ENCODE measurements around the gene HOXC4. TPM values are rescaled to one million over a fixed set of nuclear protein-coding genes. Genes with fewer than 3 reads are reported as not detected.
A peak's percentile ranks its signal among the peaks of the same experiment; 100 is the strongest.

HOXC4 gene
- total RNA-seq, 1 experiment from 2014 or later = 4.1 TPM

- peaks cover 35% of the 10 kb centered on the region for H3K4me1 ChIP-seq
- POLR2A ChIA-PET = interaction anchor here (0.5 to 2.2 kb wide), 6 partner anchors 8 to 184 kb away, joined by 3 to 25 read pairs (median 3); partner anchors contain the start of genes HOXC10, HOXC4, HOXC8 and SMUG1
- peak; percentile 57 for DNase-seq
Observed at GRCh38 chr12:54016478-54016964, 37.1 kb upstream of the HOXC4 start.

GRCh38 chr12:54017027-54017788 lies 36.4 kb upstream of the HOXC4 start:
- Mint-ChIP-seq H3K4me3 (ENCODE audit: unreplicated experiment) (peak overlapping the region; percentile 98), H3K27me3 (ENCODE audit: insufficient read depth, unreplicated experiment) (no peaks in the 10 kb centered on the region), H3K9me3 (ENCODE audit: unreplicated experiment) (no peaks in the 10 kb centered on the region), H3K4me1 (ENCODE audit: low read depth, unreplicated experiment) (peaks cover 30% of the 10 kb centered on the region), H3K36me3 (ENCODE audit: insufficient read depth, unreplicated experiment) (peaks cover 6% of the 10 kb centered on the region), H3K27ac (ENCODE audit: unreplicated experiment) (peak overlapping the region; percentile 83)
- POLR2A ChIA-PET = interaction anchor here (0.6 to 2.2 kb wide), 8 partner anchors 9 to 263 kb away, joined by 3 to 25 read pairs (median 4); partner anchors contain the start of genes CBX5, HNRNPA1, HOXC10 and HOXC4
- CTCF ChIA-PET = interaction anchor here (0.6 to 2.5 kb wide), 20 partner anchors 9 to 773 kb away, joined by 3 to 84 read pairs (median 6); partner anchors contain the start of genes COPZ1, HOXC10 and HOXC8
- Histone ChIP-seq H3K27me3 (replicated peaks; ENCODE audit: control insufficient read depth, insufficient read depth, low read length) (no peaks in the 10 kb centered on the region), H3K9me3 (no peaks in the 10 kb centered on the region), H3K36me3 (ENCODE audit: control insufficient read depth, insufficient read depth, low read length) (no peaks in the 10 kb centered on the region; the same call in 1 of the 2 replicates), H3K4me3 (ENCODE audit: low read depth, low read length) (peak overlapping the region; percentile 58), H3K4me1 (peaks cover 34% of the 10 kb centered on the region)
- intact Hi-C loops (cut with micrococcal nuclease; ENCODE audit: unreplicated experiment) = loop anchor here (5.0 kb wide), 1 partner anchor 40 kb away; no protein-coding TSS in a partner anchor
- peak; percentile 37 to 59 for DNase-seq
- no TSS peak for BruUV-seq (replicated peaks)
- TF ChIP-seq CTCF (IDR thresholded peaks at IDR 0.05; ENCODE audit: insufficient read depth in 1 of 2, low read depth in 1 of 2, low read length in 1 of 2, severe bottlenecking in 1 of 2, unreplicated experiment in 1 of 2) = peak; percentile 8 to 19

More at GRCh38 chr12:54016478-54016964, 37.1 kb upstream of the HOXC4 start:
- Histone ChIP-seq H3K9me3 (no peaks in the 10 kb centered on the region), H3K4me3 (ENCODE audit: low read depth, low read length) (peak overlapping the region; percentile 58), H3K27me3 (replicated peaks; ENCODE audit: control insufficient read depth, insufficient read depth, low read length) (no peaks in the 10 kb centered on the region), H3K36me3 (ENCODE audit: control insufficient read depth, insufficient read depth, low read length) (no peaks in the 10 kb centered on the region; the same call in 1 of the 2 replicates)
- intact Hi-C loops (cut with micrococcal nuclease; ENCODE audit: unreplicated experiment) = loop anchor here (5.0 kb wide), 1 partner anchor 39 kb away; no protein-coding TSS in a partner anchor
- no peak for TF ChIP-seq CTCF (IDR thresholded peaks at IDR 0.05; ENCODE audit: insufficient read depth in 1 of 2, low read depth in 1 of 2, low read length in 1 of 2, severe bottlenecking in 1 of 2, unreplicated experiment in 1 of 2)
- Mint-ChIP-seq H3K27ac (ENCODE audit: unreplicated experiment) (peak overlapping the region; percentile 83), H3K4me3 (ENCODE audit: unreplicated experiment) (peak overlapping the region; percentile 98), H3K4me1 (ENCODE audit: low read depth, unreplicated experiment) (peaks cover 32% of the 10 kb centered on the region), H3K27me3 (ENCODE audit: insufficient read depth, unreplicated experiment) (no peaks in the 10 kb centered on the region), H3K36me3 (ENCODE audit: insufficient read depth, unreplicated experiment) (peaks cover 6% of the 10 kb centered on the region), H3K9me3 (ENCODE audit: unreplicated experiment) (no peaks in the 10 kb centered on the region)
- CTCF ChIA-PET = interaction anchor here (0.6 to 2.5 kb wide), 13 partner anchors 9 to 585 kb away, joined by 3 to 84 read pairs (median 9); partner anchors contain the start of genes HOXC10 and HOXC8
- BruUV-seq (replicated peaks) = no TSS peak

GRCh38 chr12:54017878-54018467 lies 35.7 kb upstream of the HOXC4 start:
- Mint-ChIP-seq H3K36me3 (ENCODE audit: insufficient read depth, unreplicated experiment) (peaks cover 6% of the 10 kb centered on the region), H3K27me3 (ENCODE audit: insufficient read depth, unreplicated experiment) (no peaks in the 10 kb centered on the region), H3K9me3 (ENCODE audit: unreplicated experiment) (no peaks in the 10 kb centered on the region), H3K4me1 (ENCODE audit: low read depth, unreplicated experiment) (peaks cover 27% of the 10 kb centered on the region), H3K4me3 (ENCODE audit: unreplicated experiment) (peak overlapping the region; percentile 98), H3K27ac (ENCODE audit: unreplicated experiment) (peak overlapping the region; percentile 83)
- CTCF ChIA-PET = interaction anchor here (0.6 to 2.5 kb wide), 18 partner anchors 11 to 773 kb away, joined by 3 to 84 read pairs (median 7); partner anchors contain the start of genes HOXC10 and HOXC8
- Histone ChIP-seq H3K4me1 (peaks cover 30% of the 10 kb centered on the region), H3K27me3 (replicated peaks; ENCODE audit: control insufficient read depth, insufficient read depth, low read length) (no peaks in the 10 kb centered on the region), H3K4me3 (ENCODE audit: low read depth, low read length) (peak overlapping the region; percentile 58), H3K36me3 (ENCODE audit: control insufficient read depth, insufficient read depth, low read length) (no peaks in the 10 kb centered on the region), H3K9me3 (no peaks in the 10 kb centered on the region)
- no peak for TF ChIP-seq CTCF (IDR thresholded peaks at IDR 0.05; ENCODE audit: insufficient read depth in 1 of 2, low read depth in 1 of 2, low read length in 1 of 2, severe bottlenecking in 1 of 2, unreplicated experiment in 1 of 2)
- intact Hi-C loops (cut with micrococcal nuclease; ENCODE audit: unreplicated experiment) = loop anchor here (5.0 kb wide), 1 partner anchor 41 kb away; no protein-coding TSS in a partner anchor
- no TSS peak for BruUV-seq (replicated peaks)
- DNase-seq = peak; percentile 87
- POLR2A ChIA-PET = interaction anchor here (0.6 to 2.2 kb wide), 6 partner anchors 10 to 262 kb away, joined by 3 to 25 read pairs (median 12); partner anchors contain the start of genes CBX5, HNRNPA1, HOXC5 and HOXC8
